HCT116 (cell line): Measurements from ENCODE around the gene OPCML. TPM values are rescaled to one million over a fixed set of nuclear protein-coding genes. Genes with fewer than 3 reads are reported as not detected.

ENCODE experiments used
- ATAC-seq: fragments of 200-7000 bp; cut with Tn5 transposase; 2 replicates; pipeline ENCODE4 v1.9.1; 2020; ENCODE audit warnings: mild to moderate bottlenecking, moderate library complexity
- BruUV-seq: library from RNA; stranded (reverse); fragments of 400-500 nt; replicated peaks from 2 replicates; lab custom pipeline; 2021; lab: Mats Ljungman, UMichigan
- CTCF ChIA-PET: fragments of 300-600 bp; sonication (Branson Sonifier 250); formaldehyde crosslinking; loops from one replicate; lab custom pipeline; 2021; ENCODE audit warnings: antibody characterized with exemption; lab: Charles Lee
- POLR2A ChIA-PET: fragments of 300-600, 350-600 bp; sonication (Branson Sonifier 250); formaldehyde crosslinking; loops from one replicate; lab custom pipeline; 2021; ENCODE audit warnings: antibody characterized with exemption; lab: Charles Lee
- RAD21 ChIA-PET, 2 experiments: fragments of 300-600 bp; sonication (Branson Sonifier 250); formaldehyde crosslinking; loops; one replicate each; lab custom pipeline; 2023; ENCODE audit warnings: low total read pairs in 2 of 2; ENCODE audit not compliant: uncharacterized antibody in 2 of 2, unreplicated experiment in 2 of 2, low non-redundant PET in 1 of 2; lab: Charles Lee
- DNase-seq: peaks from one replicate; pipeline ENCODE4 v3.0.0-alpha.2; 2010; ENCODE audit warnings: low read depth, low spot score
- H2AFZ ChIP-seq: fragments of 200-600 bp; shearing (Covaris generic), sonication (generic); 2 replicates; pipeline ENCODE4 v1.6.1; 2017; ENCODE audit warnings: low read depth, mixed run types, mixed read lengths, antibody characterized with exemption, low read length; ENCODE audit not compliant: poor library complexity, severe bottlenecking
- H3K27ac ChIP-seq: 2 replicates; pipeline ENCODE4 v1.5.1; 2012; ENCODE audit warnings: low read depth, low read length
- H3K27me3 ChIP-seq: fragments of 200-600 bp; sonication (generic); 2 replicates; pipeline ENCODE4 v1.6.1; 2016; ENCODE audit warnings: mixed run types, low read length, mixed read lengths; ENCODE audit not compliant: insufficient read depth
- H3K36me3 ChIP-seq, 2 experiments: fragments of 200-500 bp in 1 of 2; fragments of 200-600 bp in 1 of 2; sonication (Bioruptor generic) in 1 of 2; sonication (generic) in 1 of 2; 2 replicates each; pipeline versions ENCODE4 v1.5.1 to v1.6.1; 2014 to 2016; ENCODE audit warnings: low read length in 2 of 2, inconsistent platforms in 1 of 2, mixed read lengths in 1 of 2, mixed run types in 1 of 2; ENCODE audit not compliant: insufficient read depth in 2 of 2, control insufficient read depth in 1 of 2
- H3K4me1 ChIP-seq, 2 experiments: fragments of 200-600 bp in 1 of 2; sonication (generic) in 1 of 2; 2 replicates each; pipeline versions ENCODE4 v1.5.1 to v1.6.1; 2012 to 2017; ENCODE audit warnings: low read length in 2 of 2, inconsistent platforms in 1 of 2, mild to moderate bottlenecking in 1 of 2, mixed read lengths in 1 of 2, mixed run types in 1 of 2, moderate library complexity in 1 of 2; ENCODE audit not compliant: insufficient read depth in 2 of 2, control insufficient read depth in 1 of 2
- H3K4me2 ChIP-seq: fragments of 200-600 bp; sonication (generic); 2 replicates; pipeline ENCODE4 v1.6.1; 2017; ENCODE audit warnings: mixed run types, low read length, mixed read lengths
- H3K4me3 ChIP-seq, 2 experiments: fragments of 200-600 bp in 1 of 2; sonication (generic) in 1 of 2; replicated peaks in 1 of 2; 2 replicates each; pipeline ENCODE4 v1.5.1; 2011 to 2016; ENCODE audit warnings: low read length in 2 of 2, control low read depth in 1 of 2, low read depth in 1 of 2, mild to moderate bottlenecking in 1 of 2, mixed read lengths in 1 of 2, mixed run types in 1 of 2
- H3K79me2 ChIP-seq: fragments of 200-600 bp; sonication (generic); 2 replicates; pipeline ENCODE4 v1.6.1; 2017; ENCODE audit warnings: mild to moderate bottlenecking, mixed run types, low read length, moderate library complexity, mixed read lengths; ENCODE audit not compliant: insufficient read depth
- H3K9ac ChIP-seq: fragments of 200-600 bp; sonication (generic); 2 replicates; pipeline ENCODE4 v1.6.1; 2016; ENCODE audit warnings: low read length, mixed read lengths
- H3K9me2 ChIP-seq: fragments of 200-600 bp; sonication (generic), shearing (Covaris generic); 2 replicates; pipeline ENCODE4 v1.6.1; 2017; ENCODE audit warnings: mixed run types, mild to moderate bottlenecking, moderate library complexity; ENCODE audit not compliant: insufficient read depth
- H3K9me3 ChIP-seq, 2 experiments: fragments of 200-500 bp in 1 of 2; fragments of 200-600 bp in 1 of 2; sonication (Bioruptor generic) in 1 of 2; sonication (generic) in 1 of 2; 2 replicates each; pipeline ENCODE4 v1.6.1; 2014 to 2017; ENCODE audit warnings: low read length in 2 of 2, mixed read lengths in 2 of 2, inconsistent platforms in 1 of 2, low read depth in 1 of 2, mild to moderate bottlenecking in 1 of 2, mixed run types in 1 of 2, moderate library complexity in 1 of 2; ENCODE audit not compliant: control insufficient read depth in 1 of 2, insufficient read depth in 1 of 2
- H4K20me1 ChIP-seq: fragments of 200-600 bp; sonication (generic), shearing (Covaris generic); 2 replicates; pipeline ENCODE4 v1.6.1; 2017; ENCODE audit warnings: mixed run types, mild to moderate bottlenecking, moderate library complexity; ENCODE audit not compliant: insufficient read depth
- CBX3 ChIP-seq: IDR thresholded peaks from 2 replicates; pipeline ENCODE4 v1.6.1; 2012; ENCODE audit warnings: low read depth
- CEBPB ChIP-seq: IDR thresholded peaks from 2 replicates; pipeline ENCODE4 v1.6.1; 2012; ENCODE audit warnings: low read depth
- EGR1 ChIP-seq: IDR thresholded peaks from 2 replicates; pipeline ENCODE4 v1.6.1; 2012; ENCODE audit warnings: low read depth
- ELF1 ChIP-seq: IDR thresholded peaks from 2 replicates; pipeline ENCODE4 v1.6.1; 2012; ENCODE audit warnings: low read depth, borderline replicate concordance
- EZH2 ChIP-seq: fragments of 200-600 bp; sonication (generic); IDR thresholded peaks from 2 replicates; pipeline ENCODE4 v1.6.1; 2017; ENCODE audit warnings: antibody characterized with exemption, mixed run types
- EZH2phosphoT487 ChIP-seq: fragments of 200-600 bp; IDR thresholded peaks from 2 replicates; pipeline ENCODE4 v1.6.1; 2018; ENCODE audit warnings: antibody characterized with exemption, borderline replicate concordance
- FOSL1 ChIP-seq: IDR thresholded peaks from 2 replicates; pipeline ENCODE4 v1.6.1; 2012; ENCODE audit warnings: low read depth
- POLR2AphosphoS5 ChIP-seq: IDR thresholded peaks from 2 replicates; pipeline ENCODE4 v1.6.1; 2011; ENCODE audit warnings: mild to moderate bottlenecking, low read depth, low read length, moderate library complexity
- RAD21 ChIP-seq: IDR thresholded peaks from 2 replicates; pipeline ENCODE4 v1.6.1; 2012; ENCODE audit warnings: low read depth, mild to moderate bottlenecking
- SIN3A ChIP-seq: IDR thresholded peaks from 2 replicates; pipeline ENCODE4 v1.6.1; 2012; ENCODE audit warnings: low read depth
- SRF ChIP-seq: IDR thresholded peaks from 2 replicates; pipeline ENCODE4 v1.6.1; 2012; ENCODE audit warnings: low read depth
- TCF7L2 ChIP-seq: IDR thresholded peaks from 2 replicates; pipeline ENCODE4 v1.7.0; 2011; ENCODE audit warnings: borderline replicate concordance, inconsistent platforms; ENCODE audit not compliant: insufficient read depth, insufficient read length; ENCODE audit errors: extremely low read depth
- ZNF274 ChIP-seq: fragments of 200-500 bp; sonication (Bioruptor generic); IDR thresholded peaks from 2 replicates; pipeline ENCODE4 v1.6.1; 2014; ENCODE audit warnings: mild to moderate bottlenecking, low read depth, low read length, inconsistent platforms
- intact Hi-C: fragments of 100-400 bp; cut with micrococcal nuclease; formaldehyde crosslinking; loops from 2 replicates; pipeline ENCODE4 v1.10.0; 2022
- total RNA-seq: library from RNA; stranded (reverse); gene quantifications from one replicate; pipeline ENCODE4 v1.2.1, GENCODE V29; 2021; ENCODE audit not compliant: unreplicated experiment
- TF ChIP-seq, protein P1 (sequence below): IDR thresholded peaks from 2 replicates; pipeline ENCODE4 v1.6.1; 2012
- TF ChIP-seq, protein P2 (sequence below): IDR thresholded peaks from 2 replicates; pipeline ENCODE4 v1.6.1; 2012
- TF ChIP-seq, protein P3 (sequence below), 3 experiments: fragments of 200-600 bp in 1 of 3; sonication (generic) in 1 of 3; IDR thresholded peaks in 2 of 3; conservative IDR thresholded peaks in 1 of 3; 2 replicates each; pipeline ENCODE4 v1.5.1; 2012 to 2017; ENCODE audit warnings: low read depth in 2 of 3, low read length in 2 of 3, antibody characterized with exemption in 1 of 3, borderline replicate concordance in 1 of 3, control low read depth in 1 of 3, mild to moderate bottlenecking in 1 of 3, mixed read lengths in 1 of 3, mixed run types in 1 of 3, moderate library complexity in 1 of 3; ENCODE audit not compliant: insufficient read depth in 1 of 3
- TF ChIP-seq, protein P4 (sequence below): IDR thresholded peaks from 2 replicates; pipeline ENCODE4 v1.6.1; 2012; ENCODE audit warnings: low read depth

Gene OPCML
- total RNA-seq, 1 experiment from 2014 or later: not detected

GRCh38 chr11:132977241-132977640 is 555.1 kb downstream of the OPCML start:
- no peak for DNase-seq
- TF ChIP-seq CBX3: no peak
- no peak for TF ChIP-seq EGR1
- no peak for TF ChIP-seq EZH2phosphoT487
- TF ChIP-seq, protein P1, sequence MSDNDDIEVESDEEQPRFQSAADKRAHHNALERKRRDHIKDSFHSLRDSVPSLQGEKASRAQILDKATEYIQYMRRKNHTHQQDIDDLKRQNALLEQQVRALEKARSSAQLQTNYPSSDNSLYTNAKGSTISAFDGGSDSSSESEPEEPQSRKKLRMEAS: no peak
- no peak for TF ChIP-seq ZNF274
- TF ChIP-seq SIN3A: no peak
- no peak for TF ChIP-seq CEBPB
- TF ChIP-seq TCF7L2: no peak
- TF ChIP-seq RAD21: no peak
- TF ChIP-seq, protein P2, sequence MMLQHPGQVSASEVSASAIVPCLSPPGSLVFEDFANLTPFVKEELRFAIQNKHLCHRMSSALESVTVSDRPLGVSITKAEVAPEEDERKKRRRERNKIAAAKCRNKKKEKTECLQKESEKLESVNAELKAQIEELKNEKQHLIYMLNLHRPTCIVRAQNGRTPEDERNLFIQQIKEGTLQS: no peak
- TF ChIP-seq, protein P3, sequence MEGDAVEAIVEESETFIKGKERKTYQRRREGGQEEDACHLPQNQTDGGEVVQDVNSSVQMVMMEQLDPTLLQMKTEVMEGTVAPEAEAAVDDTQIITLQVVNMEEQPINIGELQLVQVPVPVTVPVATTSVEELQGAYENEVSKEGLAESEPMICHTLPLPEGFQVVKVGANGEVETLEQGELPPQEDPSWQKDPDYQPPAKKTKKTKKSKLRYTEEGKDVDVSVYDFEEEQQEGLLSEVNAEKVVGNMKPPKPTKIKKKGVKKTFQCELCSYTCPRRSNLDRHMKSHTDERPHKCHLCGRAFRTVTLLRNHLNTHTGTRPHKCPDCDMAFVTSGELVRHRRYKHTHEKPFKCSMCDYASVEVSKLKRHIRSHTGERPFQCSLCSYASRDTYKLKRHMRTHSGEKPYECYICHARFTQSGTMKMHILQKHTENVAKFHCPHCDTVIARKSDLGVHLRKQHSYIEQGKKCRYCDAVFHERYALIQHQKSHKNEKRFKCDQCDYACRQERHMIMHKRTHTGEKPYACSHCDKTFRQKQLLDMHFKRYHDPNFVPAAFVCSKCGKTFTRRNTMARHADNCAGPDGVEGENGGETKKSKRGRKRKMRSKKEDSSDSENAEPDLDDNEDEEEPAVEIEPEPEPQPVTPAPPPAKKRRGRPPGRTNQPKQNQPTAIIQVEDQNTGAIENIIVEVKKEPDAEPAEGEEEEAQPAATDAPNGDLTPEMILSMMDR (IDR thresholded peaks at IDR 0.05 in 2 of 3, conservative IDR thresholded peaks at IDR 0.05 in 1 of 3; ENCODE audit: borderline replicate concordance in 1 of 3, insufficient read depth in 1 of 3, low read depth in 2 of 3, low read length in 2 of 3): no peak
- no peak for TF ChIP-seq ELF1
- TF ChIP-seq SRF: no peak
- no peak for TF ChIP-seq EZH2
- TF ChIP-seq POLR2AphosphoS5: no peak
- TF ChIP-seq, protein P4, sequence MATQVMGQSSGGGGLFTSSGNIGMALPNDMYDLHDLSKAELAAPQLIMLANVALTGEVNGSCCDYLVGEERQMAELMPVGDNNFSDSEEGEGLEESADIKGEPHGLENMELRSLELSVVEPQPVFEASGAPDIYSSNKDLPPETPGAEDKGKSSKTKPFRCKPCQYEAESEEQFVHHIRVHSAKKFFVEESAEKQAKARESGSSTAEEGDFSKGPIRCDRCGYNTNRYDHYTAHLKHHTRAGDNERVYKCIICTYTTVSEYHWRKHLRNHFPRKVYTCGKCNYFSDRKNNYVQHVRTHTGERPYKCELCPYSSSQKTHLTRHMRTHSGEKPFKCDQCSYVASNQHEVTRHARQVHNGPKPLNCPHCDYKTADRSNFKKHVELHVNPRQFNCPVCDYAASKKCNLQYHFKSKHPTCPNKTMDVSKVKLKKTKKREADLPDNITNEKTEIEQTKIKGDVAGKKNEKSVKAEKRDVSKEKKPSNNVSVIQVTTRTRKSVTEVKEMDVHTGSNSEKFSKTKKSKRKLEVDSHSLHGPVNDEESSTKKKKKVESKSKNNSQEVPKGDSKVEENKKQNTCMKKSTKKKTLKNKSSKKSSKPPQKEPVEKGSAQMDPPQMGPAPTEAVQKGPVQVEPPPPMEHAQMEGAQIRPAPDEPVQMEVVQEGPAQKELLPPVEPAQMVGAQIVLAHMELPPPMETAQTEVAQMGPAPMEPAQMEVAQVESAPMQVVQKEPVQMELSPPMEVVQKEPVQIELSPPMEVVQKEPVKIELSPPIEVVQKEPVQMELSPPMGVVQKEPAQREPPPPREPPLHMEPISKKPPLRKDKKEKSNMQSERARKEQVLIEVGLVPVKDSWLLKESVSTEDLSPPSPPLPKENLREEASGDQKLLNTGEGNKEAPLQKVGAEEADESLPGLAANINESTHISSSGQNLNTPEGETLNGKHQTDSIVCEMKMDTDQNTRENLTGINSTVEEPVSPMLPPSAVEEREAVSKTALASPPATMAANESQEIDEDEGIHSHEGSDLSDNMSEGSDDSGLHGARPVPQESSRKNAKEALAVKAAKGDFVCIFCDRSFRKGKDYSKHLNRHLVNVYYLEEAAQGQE: no peak
- TF ChIP-seq FOSL1: no peak
- no peak for ATAC-seq
- Histone ChIP-seq H3K27me3 (no peaks in the 10 kb centered on the region), H3K4me2 (no peak overlapping the region), H3K4me3 (no peak overlapping the region), H4K20me1 (no peaks in the 10 kb centered on the region), H2AFZ (no peak overlapping the region), H3K9me3 (peaks cover 0 to 29% of the 10 kb centered on the region in 2 experiments; a peak in 2 of 4 replicates), H3K4me1 (no peaks in the 10 kb centered on the region), H3K79me2 (no peaks in the 10 kb centered on the region), H3K36me3 (no peaks in the 10 kb centered on the region), H3K9ac (no peak overlapping the region), H3K27ac (no peak overlapping the region), H3K9me2 (no peaks in the 10 kb centered on the region)
- ChIA-PET RAD21 (no interaction called here), POLR2A (no interaction called here), CTCF (no interaction called here)
- BruUV-seq: no TSS peak
- intact Hi-C loops: no loop called here
